Common myeloid progenitor, CD34-positive (primary cell): ENCODE results near the gene PRR18.

ENCODE experiments used
- CTCF ChIA-PET: fragments of 350-600 bp; sonication (Branson Sonifier 250); formaldehyde crosslinking; loops from one replicate; lab custom pipeline; 2021; ENCODE audit warnings: antibody characterized with exemption; lab: Charles Lee
- POLR2A ChIA-PET: fragments of 350-600 bp; sonication (Branson Sonifier 250); formaldehyde crosslinking; loops from one replicate; lab custom pipeline; 2021; ENCODE audit warnings: antibody characterized with exemption; lab: Charles Lee
- DNase-seq, 3 donors: peaks; one replicate each; pipeline versions ENCODE4 v3.0.0 to v3.0.0-alpha.2; 2013
- H3K27ac ChIP-seq, 2 experiments: 1 replicate in 1 of 2; 2 replicates in 1 of 2; pipeline ENCODE4 v1.7.0; 2013; ENCODE audit warnings: inconsistent platforms in 2 of 2, low read length in 2 of 2, mild to moderate bottlenecking in 2 of 2, low read depth in 1 of 2, moderate library complexity in 1 of 2; ENCODE audit not compliant: severe bottlenecking in 2 of 2, insufficient read depth in 1 of 2, poor library complexity in 1 of 2
- H3K27me3 ChIP-seq, 5 experiments: replicated peaks in 2 of 5; 1 replicate in 3 of 5; 2 replicates in 2 of 5; pipeline versions ENCODE4 v1.6.1 to v1.7.0; 2013; ENCODE audit warnings: low read length in 4 of 5, mild to moderate bottlenecking in 2 of 5, moderate library complexity in 2 of 5, inconsistent platforms in 1 of 5; ENCODE audit not compliant: insufficient read depth in 5 of 5, control insufficient read depth in 4 of 5
- H3K36me3 ChIP-seq, 4 experiments: 1 replicate in 2 of 4; 2 replicates in 2 of 4; pipeline versions ENCODE4 v1.6.1 to v1.7.0; 2013; ENCODE audit warnings: low read length in 3 of 4, control low read depth in 1 of 4, mild to moderate bottlenecking in 1 of 4; ENCODE audit not compliant: control insufficient read depth in 4 of 4, insufficient read depth in 4 of 4
- H3K4me1 ChIP-seq, 4 experiments: 1 replicate in 3 of 4; 2 replicates in 1 of 4; pipeline versions ENCODE4 v1.6.1 to v1.7.1; 2013; ENCODE audit warnings: low read length in 3 of 4, mild to moderate bottlenecking in 3 of 4, control low read depth in 1 of 4, inconsistent platforms in 1 of 4, moderate library complexity in 1 of 4; ENCODE audit not compliant: control insufficient read depth in 4 of 4, insufficient read depth in 4 of 4; ENCODE audit errors: control extremely low read depth in 1 of 4
- H3K4me3 ChIP-seq, 7 experiments: 1 replicate in 4 of 7; 2 replicates in 3 of 7; pipeline versions ENCODE4 v1.5.1 to v1.7.0; 2013; ENCODE audit warnings: mild to moderate bottlenecking in 7 of 7, low read length in 6 of 7, moderate library complexity in 6 of 7, inconsistent platforms in 2 of 7, low read depth in 2 of 7, control low read depth in 1 of 7; ENCODE audit not compliant: insufficient read depth in 4 of 7, control insufficient read depth in 1 of 7; ENCODE audit errors: extremely low read depth in 1 of 7
- H3K9me3 ChIP-seq, 5 experiments: 1 replicate in 4 of 5; 2 replicates in 1 of 5; pipeline versions ENCODE4 v1.6.1 to v1.7.1; 2013; ENCODE audit warnings: low read length in 4 of 5, mild to moderate bottlenecking in 2 of 5, inconsistent platforms in 1 of 5, low read depth in 1 of 5, moderate library complexity in 1 of 5; ENCODE audit not compliant: control insufficient read depth in 4 of 5, insufficient read depth in 2 of 5; ENCODE audit errors: control extremely low read depth in 1 of 5
- WGBS: methylation state at CpG from one replicate; pipeline ENCODE4 v1.1.5; 2013; ENCODE audit not compliant: insufficient coverage; 5-methylcytosine and 5-hydroxymethylcytosine counted together

PRR18 gene

DNA sequence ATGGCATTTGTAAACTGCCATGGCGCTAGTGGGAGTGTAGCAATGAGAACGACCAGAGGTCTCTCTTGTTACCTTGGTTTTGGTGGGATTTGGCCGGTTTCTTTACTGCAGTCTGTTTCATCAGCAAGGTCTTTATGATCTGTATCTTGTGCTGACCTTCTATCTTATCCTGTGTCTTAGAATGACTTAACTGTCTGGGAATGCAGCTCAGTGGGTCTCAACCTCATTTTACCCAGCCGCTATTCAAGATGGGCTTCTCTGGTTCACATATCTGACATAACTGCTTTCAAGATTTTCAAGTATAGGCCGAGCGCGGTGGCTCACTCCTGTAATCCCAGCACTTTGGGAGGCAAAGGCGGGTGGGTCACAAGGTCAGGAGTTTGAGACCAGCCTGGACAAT is 36.0 kb upstream of the PRR18 start:
- Histone ChIP-seq H3K4me3 (no peak overlapping the region), H3K27me3 (no peaks in the 10 kb centered on the region), H3K9me3 (no peaks in the 10 kb centered on the region), H3K4me1 (peaks cover 5 to 43% (median 26%) of the 10 kb centered on the region in 4 experiments), H3K36me3 (peaks cover 0 to 5% (median under 1%) of the 10 kb centered on the region in 4 experiments), H3K27ac (no peak overlapping the region)
- CTCF ChIA-PET: interaction anchor here (0.8 to 1.8 kb wide), 5 partner anchors 20 to 56 kb away, joined by 3 to 7 read pairs (median 3); no protein-coding TSS in a partner anchor
- WGBS: 95% methylated on average over 7 of the region's 8 CpGs
- POLR2A ChIA-PET: interaction anchor here (0.7 kb wide), 1 partner anchor 733 kb away, joined by 5 read pairs; no protein-coding TSS in a partner anchor
- no peak for DNase-seq

DNA sequence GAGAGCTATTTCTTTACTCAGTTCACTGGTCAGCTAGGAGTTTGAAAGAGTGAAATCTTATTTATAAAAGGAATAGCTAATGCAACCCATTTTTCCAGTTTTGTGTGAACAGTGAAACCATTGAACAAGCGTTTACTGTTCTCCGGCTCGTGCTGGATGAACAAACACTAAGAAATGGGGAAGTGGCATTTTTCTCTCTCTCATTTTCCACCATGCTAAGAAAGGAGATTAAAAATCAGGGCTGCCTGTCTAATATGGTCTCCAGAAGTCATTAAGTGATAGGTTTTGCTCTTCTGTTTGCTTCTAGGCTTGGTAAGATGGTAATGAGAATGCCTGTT is 34.9 kb upstream of the PRR18 start:
- no peaks in the 10 kb centered on the region for H3K9me3 ChIP-seq
- ChIA-PET POLR2A (interaction anchor here (0.6 to 1.6 kb wide), 5 partner anchors 9 to 56 kb away, joined by 3 to 5 read pairs (median 3); partner anchors contain the start of gene MPC1), CTCF (interaction anchor here (0.7 to 2.1 kb wide), 5 partner anchors 11 to 58 kb away, joined by 3 to 14 read pairs (median 4); no protein-coding TSS in a partner anchor)
- 0% methylated on average over 3 of the region's 3 CpGs for WGBS
- H3K4me1 ChIP-seq: peaks cover 5 to 46% (median 26%) of the 10 kb centered on the region in 4 experiments
- peak overlapping the region; percentile 82 to 95 (median 91) for H3K4me3 ChIP-seq
- H3K27me3 ChIP-seq: no peaks in the 10 kb centered on the region
- peak overlapping the region; percentile 96 to 98 for H3K27ac ChIP-seq
- H3K36me3 ChIP-seq: peaks cover 0 to 14% (median 1%) of the 10 kb centered on the region in 4 experiments
- DNase-seq: peak; percentile 67 to 92 (median 88)

DNA sequence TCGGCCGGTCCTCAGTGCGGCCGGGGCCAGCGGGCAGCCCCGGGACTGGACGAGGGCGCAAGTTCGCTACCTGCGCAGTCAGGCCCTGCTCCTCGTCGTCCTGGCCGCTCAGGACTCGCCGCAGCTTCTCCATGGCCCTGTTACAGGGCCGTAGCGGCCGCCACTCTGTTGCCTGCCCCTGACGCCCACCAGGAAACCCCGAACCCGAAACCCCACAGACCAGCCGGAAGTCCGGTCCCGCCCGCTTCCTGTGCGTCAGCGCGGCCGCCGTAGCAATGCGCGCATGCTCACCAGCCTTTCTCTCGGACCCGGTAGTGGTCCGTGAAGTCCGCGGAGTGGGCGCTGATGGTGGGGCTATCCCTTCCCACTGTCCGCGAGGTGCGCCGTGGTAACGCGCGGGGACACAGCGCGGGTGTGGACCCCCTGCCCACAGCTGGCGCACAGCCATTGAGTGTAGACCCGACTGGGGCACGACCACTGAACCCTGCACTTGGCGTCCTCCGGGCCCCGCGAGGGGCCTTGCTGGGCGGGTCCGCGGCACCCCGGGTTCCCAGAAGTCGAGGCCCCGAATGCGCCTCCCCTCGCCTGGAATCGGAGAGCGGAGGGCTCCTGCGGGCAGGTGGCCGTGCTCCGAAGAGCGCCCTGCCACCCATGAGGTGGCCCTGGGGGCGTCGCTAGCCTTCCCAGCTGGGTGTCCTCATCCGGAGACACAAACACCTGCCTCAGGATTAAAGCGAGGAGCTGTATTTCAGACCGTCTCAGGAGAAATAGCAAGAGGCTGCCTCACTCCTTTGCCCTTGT is 34.4 kb upstream of the PRR18 start, which contains the start of gene SFT2D1:
SFT2D1 (minus strand) TSS at position 197 of the 801 bp plus-strand sequence; CDS start at position 133, 64 bp downstream.
- Histone ChIP-seq H3K4me1 (peaks cover 5 to 46% (median 26%) of the 10 kb centered on the region in 4 experiments), H3K9me3 (no peaks in the 10 kb centered on the region), H3K36me3 (peaks cover 0 to 19% (median 5%) of the 10 kb centered on the region in 4 experiments), H3K4me3 (peak within 1 kb of the TSS; percentile 82 to 95 (median 91)), H3K27me3 (no peaks in the 10 kb centered on the region), H3K27ac (peak within 1 kb of the TSS; percentile 96 to 98)
- 0% methylated on average over 67 of the region's 73 CpGs for WGBS
- ChIA-PET POLR2A (interaction anchor here (0.8 to 1.6 kb wide), 5 partner anchors 9 to 41 kb away, joined by 3 to 5 read pairs (median 3); partner anchors contain the start of gene MPC1), CTCF (interaction anchor here (0.7 to 2.1 kb wide), 7 partner anchors 10 to 58 kb away, joined by 3 to 14 read pairs (median 4); no protein-coding TSS in a partner anchor)
- DNase-seq: peak; percentile 91 to 92 (median 92)

DNA sequence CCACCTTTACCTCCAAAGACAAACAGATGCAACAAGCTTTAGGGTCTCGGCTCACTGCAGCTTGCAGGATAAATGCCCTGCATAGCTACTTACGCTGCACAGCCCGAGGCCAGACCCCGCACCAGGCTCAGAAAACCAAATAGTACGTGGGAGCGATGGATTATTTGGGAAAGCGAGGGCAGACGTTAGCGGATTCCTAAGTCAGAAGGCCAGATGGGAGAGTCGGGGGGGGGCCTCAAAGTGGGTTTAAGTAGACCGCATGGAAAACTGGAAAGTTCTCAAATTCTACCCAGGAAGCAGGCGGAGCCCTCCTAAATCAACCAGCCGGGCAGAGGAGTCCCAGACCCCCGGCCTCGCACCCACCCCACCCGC is 33.8 kb upstream of the PRR18 start:
- peak; percentile 18 to 65 (median 44) for DNase-seq
- 0% methylated on average over 14 of the region's 16 CpGs for WGBS

DNA sequence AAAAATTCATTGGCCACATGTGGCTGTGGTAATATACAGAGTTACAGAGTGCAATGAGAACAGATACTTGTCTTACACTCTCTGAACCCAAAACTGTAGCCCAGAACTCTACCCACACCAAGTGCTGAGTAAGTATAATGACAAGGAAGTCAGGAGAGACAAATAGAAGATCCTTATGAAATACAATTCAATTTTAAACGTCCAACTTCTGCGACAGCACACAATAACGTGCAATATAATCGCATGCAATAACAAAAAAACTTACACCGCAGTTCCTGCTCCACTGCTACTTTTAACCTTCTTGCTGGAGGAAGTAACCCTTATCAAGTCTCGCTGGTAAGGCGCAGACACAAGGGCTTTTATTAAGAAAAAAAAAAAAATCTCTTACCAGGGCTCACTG is 33.3 kb upstream of the PRR18 start:
- Histone ChIP-seq H3K36me3 (peaks cover 0 to 30% (median 13%) of the 10 kb centered on the region in 4 experiments), H3K27ac (peak overlapping the region; percentile 96 to 98), H3K4me1 (peaks cover 5 to 46% (median 26%) of the 10 kb centered on the region in 4 experiments), H3K9me3 (no peaks in the 10 kb centered on the region), H3K4me3 (peak overlapping the region in 6 of 7 experiments; percentile 86 to 95 (median 92)), H3K27me3 (no peaks in the 10 kb centered on the region)
- ChIA-PET CTCF (interaction anchor here (0.9 to 2.1 kb wide), 3 partner anchors 36 to 44 kb away, joined by 3 to 14 read pairs (median 3); no protein-coding TSS in a partner anchor), POLR2A (no interaction called here)
- peak; percentile 70 to 86 (median 81) for DNase-seq
- 3% methylated on average over 6 of the region's 7 CpGs for WGBS

More for the DNA sequence above, 33.8 kb upstream of the PRR18 start:
- peak overlapping the region; percentile 96 to 98 for H3K27ac ChIP-seq
- peak overlapping the region; percentile 82 to 95 (median 91) for H3K4me3 ChIP-seq
- H3K27me3 ChIP-seq: no peaks in the 10 kb centered on the region
- no peaks in the 10 kb centered on the region for H3K9me3 ChIP-seq
- ChIA-PET CTCF (interaction anchor here (0.9 to 2.1 kb wide), 3 partner anchors 35 to 43 kb away, joined by 3 to 14 read pairs (median 3); no protein-coding TSS in a partner anchor), POLR2A (interaction anchor here (1.0 to 1.6 kb wide), 4 partner anchors 8 to 41 kb away, joined by 3 to 5 read pairs (median 4); partner anchors contain the start of gene MPC1)
- peaks cover 0 to 25% (median 10%) of the 10 kb centered on the region in 4 experiments for H3K36me3 ChIP-seq
- H3K4me1 ChIP-seq: peaks cover 5 to 46% (median 26%) of the 10 kb centered on the region in 4 experiments

DNA sequence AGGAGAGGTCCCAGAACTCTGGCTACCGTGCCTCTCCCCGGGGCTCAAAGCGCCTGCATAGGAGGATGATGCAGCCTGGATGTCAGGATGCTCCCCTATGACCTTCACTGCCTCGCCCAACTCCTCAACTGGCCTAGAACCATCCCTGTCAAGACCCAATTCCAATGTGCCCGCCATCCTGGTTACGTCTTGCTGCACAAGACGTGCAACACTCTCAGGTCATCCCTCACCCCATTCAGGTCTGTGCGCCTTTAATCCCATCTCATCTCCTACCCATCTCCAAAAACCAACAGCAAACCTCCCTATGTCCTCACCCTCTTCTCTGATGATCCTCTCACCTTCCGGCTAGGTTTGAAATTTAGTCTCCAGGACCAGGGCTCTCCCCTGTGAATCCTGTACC is 30.7 kb upstream of the PRR18 start:
- CTCF ChIA-PET: no interaction called here
- no peak overlapping the region for H3K4me3 ChIP-seq
- 95% methylated on average over 9 of the region's 9 CpGs for WGBS
- no peak overlapping the region for H3K27ac ChIP-seq
- no peaks in the 10 kb centered on the region for H3K9me3 ChIP-seq
- H3K4me1 ChIP-seq: peaks cover 7 to 51% (median 32%) of the 10 kb centered on the region in 4 experiments
- peaks cover 0 to 47% (median 18%) of the 10 kb centered on the region in 4 experiments for H3K36me3 ChIP-seq
- POLR2A ChIA-PET: no interaction called here
- DNase-seq: no peak
- no peaks in the 10 kb centered on the region for H3K27me3 ChIP-seq
